Measurements from ENCODE around the gene LYPLAL1. TPM values are rescaled to one million over a fixed set of nuclear protein-coding genes. Genes with fewer than 3 reads are reported as not detected.

LYPLAL1 gene
- total and polyA plus RNA-seq, 11 donors, result 19.6 to 126 (median 87.2) TPM

DNA sequence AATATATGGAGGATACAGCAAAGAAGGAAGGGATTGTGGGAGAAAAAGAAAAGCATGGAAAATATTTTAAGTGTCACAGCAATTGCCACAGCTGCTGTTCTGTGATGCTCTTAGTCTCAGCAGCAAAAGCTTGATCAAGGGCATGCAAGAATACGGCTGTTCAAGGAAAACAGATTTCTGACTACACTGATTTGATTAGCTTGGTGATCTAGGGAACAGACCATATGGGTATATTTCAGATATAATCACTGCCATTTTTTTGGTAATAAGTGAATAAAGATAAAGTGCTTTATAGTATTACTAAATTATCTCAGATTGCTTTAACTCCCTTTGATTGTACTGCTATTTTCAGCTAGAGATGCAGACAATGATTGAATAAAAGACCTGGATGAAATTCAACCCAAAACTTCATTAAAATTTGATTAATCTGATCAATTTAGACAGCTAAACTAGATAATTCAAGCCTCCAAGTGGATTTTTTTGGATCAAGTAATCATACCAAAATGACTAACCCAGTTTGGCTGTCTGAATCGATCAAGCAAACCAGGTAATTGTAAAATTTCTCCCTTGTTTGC lies 33.3 kb upstream of the LYPLAL1 start:
- 41 to 49% (median 47%) methylated on average over 2 of the region's 2 CpGs for WGBS, 4 donors

DNA sequence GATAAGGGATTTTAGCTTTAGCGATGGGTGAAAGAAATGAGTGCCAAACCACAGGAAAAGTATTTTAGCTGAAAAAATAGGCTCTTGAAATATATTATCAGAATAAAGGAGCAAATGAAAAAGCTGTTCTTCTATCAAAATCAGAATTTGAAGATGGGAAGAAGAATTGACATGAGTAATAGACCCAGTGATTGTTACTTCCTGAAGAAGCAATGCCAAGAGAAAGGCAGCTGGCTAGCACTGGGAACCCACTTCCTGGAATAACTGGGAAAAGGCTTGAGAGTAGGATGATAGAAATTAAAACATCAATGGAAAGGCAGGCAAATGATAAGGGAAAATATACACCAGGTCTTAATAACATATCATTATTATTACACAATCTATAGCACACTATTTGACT lies 29.9 kb upstream of the LYPLAL1 start:
- Histone ChIP-seq H3K4me3 (no peak overlapping the region), H3K27ac (no peak overlapping the region), H3K27me3 (no peaks in the 10 kb centered on the region), H3K4me1 (peaks cover 0 to 9% (median 0%) of the 10 kb centered on the region in 12 donors), H3K9me3 (no peaks in the 10 kb centered on the region), H3K36me3 (no peaks in the 10 kb centered on the region)
- no peak for TF ChIP-seq POLR2A (IDR thresholded peaks at IDR 0.05)
- TF ChIP-seq, protein P1, sequence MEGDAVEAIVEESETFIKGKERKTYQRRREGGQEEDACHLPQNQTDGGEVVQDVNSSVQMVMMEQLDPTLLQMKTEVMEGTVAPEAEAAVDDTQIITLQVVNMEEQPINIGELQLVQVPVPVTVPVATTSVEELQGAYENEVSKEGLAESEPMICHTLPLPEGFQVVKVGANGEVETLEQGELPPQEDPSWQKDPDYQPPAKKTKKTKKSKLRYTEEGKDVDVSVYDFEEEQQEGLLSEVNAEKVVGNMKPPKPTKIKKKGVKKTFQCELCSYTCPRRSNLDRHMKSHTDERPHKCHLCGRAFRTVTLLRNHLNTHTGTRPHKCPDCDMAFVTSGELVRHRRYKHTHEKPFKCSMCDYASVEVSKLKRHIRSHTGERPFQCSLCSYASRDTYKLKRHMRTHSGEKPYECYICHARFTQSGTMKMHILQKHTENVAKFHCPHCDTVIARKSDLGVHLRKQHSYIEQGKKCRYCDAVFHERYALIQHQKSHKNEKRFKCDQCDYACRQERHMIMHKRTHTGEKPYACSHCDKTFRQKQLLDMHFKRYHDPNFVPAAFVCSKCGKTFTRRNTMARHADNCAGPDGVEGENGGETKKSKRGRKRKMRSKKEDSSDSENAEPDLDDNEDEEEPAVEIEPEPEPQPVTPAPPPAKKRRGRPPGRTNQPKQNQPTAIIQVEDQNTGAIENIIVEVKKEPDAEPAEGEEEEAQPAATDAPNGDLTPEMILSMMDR (IDR thresholded peaks at IDR 0.05), result no peak
- intact Hi-C loops (cut with DNase I), result no loop called here
- ATAC-seq (no peak), DNase-seq (no peak)
- WGBS, 4 donors, result 73 to 88% (median 80%) methylated on average over 1 of the region's 1 CpG

More for the DNA sequence above, 33.3 kb upstream of the LYPLAL1 start:
- no peaks in the 10 kb centered on the region for H3K36me3 ChIP-seq
- peaks cover 0 to 10% (median 0%) of the 10 kb centered on the region in 12 donors for H3K9me3 ChIP-seq
- no peaks in the 10 kb centered on the region for H3K27me3 ChIP-seq
- no peak overlapping the region for H3K27ac ChIP-seq
- TF ChIP-seq, protein P1 (IDR thresholded peaks at IDR 0.05), result no peak
- no peak for TF ChIP-seq POLR2A (IDR thresholded peaks at IDR 0.05)
- ATAC-seq, result no peak
- H3K4me1 ChIP-seq, result peaks cover 0 to 9% (median 0%) of the 10 kb centered on the region in 12 donors
- no peak for DNase-seq
- no peak overlapping the region for H3K4me3 ChIP-seq
- intact Hi-C loops (cut with DNase I), result no loop called here

DNA sequence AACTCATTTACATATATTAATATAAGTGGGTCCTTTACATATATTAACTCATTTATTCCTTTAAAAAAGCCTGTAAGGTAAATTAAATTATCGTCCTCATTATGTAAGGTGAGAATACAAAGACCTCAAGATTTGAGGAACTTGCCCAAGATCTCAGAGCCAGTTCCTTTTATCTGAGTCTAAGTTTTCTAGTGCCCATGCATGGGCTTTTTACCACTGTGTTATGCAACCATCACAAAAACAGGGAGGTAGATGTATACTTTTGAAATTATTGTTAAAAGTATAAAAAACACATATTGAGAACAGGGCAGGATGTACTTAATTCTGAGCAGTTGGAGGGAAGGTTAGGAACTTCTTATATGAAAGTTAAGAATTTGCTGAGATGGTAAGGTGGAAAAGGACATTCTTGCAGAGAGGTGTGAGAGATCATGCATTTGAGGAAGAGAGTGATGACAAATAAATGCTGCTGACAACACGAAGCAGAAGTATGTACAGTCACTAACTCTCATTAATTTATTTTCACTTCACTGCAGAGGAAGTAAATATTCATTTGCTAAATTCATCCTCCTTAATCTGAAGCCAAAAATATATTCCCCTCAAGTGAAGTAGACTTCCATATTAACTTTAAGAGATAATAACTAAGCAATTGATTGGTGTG lies 28.9 kb upstream of the LYPLAL1 start:
- Histone ChIP-seq H3K9me3 (no peaks in the 10 kb centered on the region), H3K27ac (no peak overlapping the region), H3K4me3 (no peak overlapping the region), H3K36me3 (no peaks in the 10 kb centered on the region), H3K4me1 (peaks cover 0 to 9% (median 0%) of the 10 kb centered on the region in 12 donors), H3K27me3 (no peaks in the 10 kb centered on the region)
- 53 to 60% (median 55%) methylated on average over 2 of the region's 2 CpGs for whole genome bisulfite sequencing, 4 donors
- TF ChIP-seq POLR2A (IDR thresholded peaks at IDR 0.05), result no peak
- TF ChIP-seq, protein P1 (IDR thresholded peaks at IDR 0.05), result no peak
- ATAC-seq (no peak), DNase-seq (no peak)
- intact Hi-C loops (cut with DNase I), result no loop called here

DNA sequence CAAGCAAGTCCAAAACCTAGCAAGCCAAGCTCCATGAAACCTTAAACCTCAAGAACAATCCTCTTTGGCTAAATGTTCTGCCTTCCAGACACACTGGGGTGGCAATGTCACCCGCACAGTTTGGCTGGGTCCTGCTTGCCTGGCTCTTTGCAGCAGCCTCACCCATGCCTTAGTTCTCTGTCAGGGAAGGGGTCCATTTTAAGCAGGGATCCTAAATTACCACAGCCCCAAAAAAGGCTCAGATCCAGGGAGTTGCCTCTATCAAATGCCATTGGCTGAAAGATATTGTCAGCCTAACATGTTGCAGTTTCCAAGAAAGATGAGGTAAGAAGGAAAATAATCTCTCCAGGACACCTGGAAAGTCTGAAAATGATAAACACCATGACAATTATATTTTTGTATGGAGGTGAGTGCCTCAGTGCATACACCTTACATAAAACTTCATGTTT lies 26.1 kb upstream of the LYPLAL1 start:
- intact Hi-C loops (cut with DNase I), result no loop called here
- no peak overlapping the region for H3K4me3 ChIP-seq
- no peaks in the 10 kb centered on the region for H3K36me3 ChIP-seq
- H3K27me3 ChIP-seq, result no peaks in the 10 kb centered on the region
- DNase-seq (no peak), ATAC-seq (no peak)
- no peak overlapping the region for H3K27ac ChIP-seq
- 98 to 100% (median 99%) methylated on average over 1 of the region's 1 CpG for WGBS, 4 donors
- peaks cover 0 to 9% (median 0%) of the 10 kb centered on the region in 12 donors for H3K4me1 ChIP-seq
- no peak for TF ChIP-seq POLR2A (IDR thresholded peaks at IDR 0.05)
- TF ChIP-seq, protein P1 (IDR thresholded peaks at IDR 0.05), result no peak
- no peaks in the 10 kb centered on the region for H3K9me3 ChIP-seq

Data from heart left ventricle (tissue), 16 donors.